NCI-H1092 (cell line): ENCODE results near the gene ZNF506.
A peak's percentile ranks its signal among the peaks of the same experiment; 100 is the strongest.
"Not testable (repeated sequence)": the region's sequence is repeated elsewhere in the genome, so short reads cannot be mapped to it uniquely, and the experiment has no call there.

Experiments used
- DNase-seq: peaks from one replicate; lab custom pipeline; 2025; lab: John Stamatoyannopoulos, UW

The ZNF506 gene

DNA sequence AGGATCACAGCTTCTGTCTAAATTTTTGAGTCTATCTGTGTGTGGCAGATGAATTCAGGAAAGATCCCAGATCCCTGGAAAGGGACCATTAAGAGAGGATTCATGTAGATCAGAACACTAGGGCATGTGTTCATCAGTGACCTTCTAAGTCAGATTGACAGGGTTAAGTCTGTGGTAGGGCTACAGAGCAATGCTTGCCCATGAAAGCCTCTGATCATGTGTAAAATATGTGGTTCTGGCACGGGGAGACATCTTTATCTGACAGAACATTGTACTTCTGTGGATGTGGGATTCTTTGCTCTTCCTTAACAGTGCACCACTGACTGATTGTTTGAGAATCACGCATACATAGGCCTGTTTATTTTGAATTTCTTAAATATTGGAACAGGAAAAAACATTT, 42.9 kb downstream of the ZNF506 start:
- no peak for DNase-seq

DNA sequence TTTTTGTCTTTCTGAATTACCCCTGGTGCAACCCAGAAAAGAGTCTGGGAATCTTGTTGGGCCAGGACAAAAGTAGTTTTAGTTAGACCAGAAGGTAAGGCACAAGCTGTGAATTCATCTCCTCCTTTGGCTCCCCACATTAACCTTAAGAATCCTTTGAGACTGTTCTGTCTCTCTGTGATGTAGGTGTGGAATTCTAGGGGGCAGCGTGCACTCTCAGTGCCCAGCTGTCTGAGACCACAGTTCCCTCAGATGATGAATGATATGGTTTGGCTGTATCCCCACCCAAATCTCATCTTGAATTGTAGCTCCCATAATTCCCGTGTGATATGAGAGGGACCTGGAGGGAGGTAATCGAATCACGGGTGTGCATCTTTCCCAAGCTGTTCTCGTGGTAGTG, 43.9 kb downstream of the ZNF506 start:
- no peak for DNase-seq

DNA sequence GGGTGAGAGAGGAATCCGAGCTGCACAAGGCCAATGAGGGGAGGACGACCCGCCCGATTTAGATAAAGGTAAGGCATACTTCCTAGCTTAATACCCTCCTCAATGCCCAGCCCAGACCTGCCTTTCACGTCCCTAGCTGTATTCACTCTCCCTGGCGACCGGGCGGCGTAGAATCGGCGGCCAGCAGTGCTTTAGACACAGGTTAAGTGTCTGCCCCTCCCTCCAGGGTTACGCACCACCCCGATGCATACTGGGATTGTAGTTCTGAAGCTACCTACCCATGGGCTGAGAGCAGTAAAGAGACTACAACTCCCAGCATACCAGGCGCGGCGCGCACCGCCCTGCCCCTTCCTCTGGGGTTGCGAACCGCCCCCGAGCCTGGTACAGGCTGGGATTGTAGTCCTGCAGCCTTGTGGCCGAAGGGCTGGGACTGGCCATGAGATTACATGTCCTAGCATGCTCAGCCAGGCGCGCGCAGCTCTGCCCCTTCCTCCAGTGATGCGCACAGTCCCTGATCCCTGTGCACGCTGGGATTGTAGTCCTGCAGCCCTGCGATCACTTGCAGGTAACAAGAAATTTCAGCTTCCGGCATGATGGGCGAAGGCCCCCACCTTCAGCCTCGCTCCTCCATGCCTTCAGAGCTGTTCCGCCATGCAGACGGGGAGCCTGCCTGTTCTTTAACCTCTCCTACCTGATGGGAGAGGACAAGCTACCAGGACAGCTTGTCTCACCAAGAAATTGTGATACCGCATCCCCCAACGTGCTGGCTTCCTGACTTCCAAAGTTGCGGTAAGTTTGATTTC, 45.1 kb downstream of the ZNF506 start:
- peak; percentile 90 for DNase-seq

DNA sequence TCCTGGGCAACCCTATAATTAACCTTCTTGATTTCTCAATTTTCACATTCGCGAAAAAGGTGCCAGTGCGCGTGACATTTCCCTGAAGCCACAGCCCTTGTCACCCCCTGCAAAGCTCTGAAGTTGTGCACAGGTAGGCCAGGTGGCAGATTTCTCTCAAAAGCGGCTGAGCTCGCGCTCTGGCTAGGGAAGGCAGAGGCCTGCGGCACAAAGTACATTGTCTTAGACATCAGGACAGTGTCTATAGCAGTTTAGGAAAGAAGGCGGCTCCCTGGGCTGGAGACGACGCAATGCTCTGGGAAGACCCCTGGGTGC, 45.7 kb downstream of the ZNF506 start:
- no peak for DNase-seq

DNA sequence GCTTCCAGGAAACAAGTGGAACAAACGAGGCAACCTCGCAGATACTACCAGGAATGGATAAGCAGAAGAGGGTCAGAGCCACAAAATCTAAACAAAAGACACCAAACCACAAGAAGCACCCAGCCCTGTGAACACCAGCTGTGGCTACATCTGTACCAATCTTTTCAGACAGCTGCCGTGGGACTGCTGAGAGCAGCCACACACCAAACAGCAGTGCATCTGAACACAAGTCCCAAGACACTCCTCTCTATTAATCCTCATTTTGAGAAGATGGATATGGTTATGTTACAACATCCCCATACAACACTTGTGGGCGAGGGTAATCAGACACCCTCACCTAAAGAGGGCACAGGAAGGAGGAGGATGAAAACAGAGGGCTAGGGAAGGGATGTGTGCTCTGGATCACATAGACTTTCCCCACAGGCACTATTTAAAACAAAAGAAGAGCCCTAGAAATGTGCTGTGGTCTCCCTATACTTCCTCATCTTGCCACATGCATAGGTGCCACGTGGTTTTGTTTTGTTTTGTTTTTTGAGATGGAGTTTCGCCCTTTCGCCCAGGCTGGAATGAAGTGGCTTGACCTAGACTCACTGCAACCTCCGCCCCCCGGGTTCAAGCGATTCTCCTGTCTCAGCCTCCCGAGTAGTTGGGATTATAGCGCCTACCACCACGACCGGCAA, 47.1 kb downstream of the ZNF506 start:
- DNase-seq, result no peak

DNA sequence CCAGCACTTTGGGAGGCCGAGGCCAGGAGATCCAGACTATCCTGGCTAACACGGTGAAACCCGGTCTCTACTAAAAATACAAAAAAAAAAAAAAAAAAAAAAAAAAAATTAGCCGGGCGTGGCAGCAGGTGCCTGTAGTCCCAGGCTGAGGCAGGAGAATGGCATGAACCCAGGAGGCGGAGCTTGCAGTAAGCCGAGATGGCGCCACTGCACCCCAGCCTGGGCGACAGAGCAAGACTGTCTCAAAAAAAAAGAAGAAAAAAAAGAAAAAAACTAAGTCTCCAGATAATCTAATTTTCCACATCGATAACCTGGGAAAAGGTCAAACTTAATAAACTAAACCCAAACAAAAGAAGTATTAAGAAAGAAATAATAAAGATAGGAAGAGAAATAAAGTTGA, 49.6 kb downstream of the ZNF506 start:
- not testable (repeated sequence) for DNase-seq

DNA sequence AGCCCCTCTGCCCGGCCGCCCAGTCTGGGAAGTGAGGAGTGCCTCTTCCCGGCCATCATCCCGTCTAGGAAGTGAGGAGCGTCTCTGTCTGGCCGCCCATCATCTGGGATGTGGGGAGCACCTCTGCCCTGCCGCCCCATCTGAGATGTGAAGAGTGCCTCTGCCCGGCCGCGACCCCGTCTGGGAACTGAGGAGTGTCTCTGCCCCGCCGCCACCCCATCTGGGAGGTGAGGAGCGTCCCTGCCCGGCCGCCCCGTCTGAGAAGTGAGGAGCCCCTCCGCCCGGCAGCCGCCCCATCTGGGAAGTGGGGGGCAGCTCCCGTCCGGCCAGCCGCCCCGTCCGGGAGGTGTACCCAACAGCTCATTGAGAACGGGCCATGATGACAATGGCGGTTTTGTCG, 51.6 kb downstream of the ZNF506 start:
- DNase-seq, result not testable (repeated sequence)

DNA sequence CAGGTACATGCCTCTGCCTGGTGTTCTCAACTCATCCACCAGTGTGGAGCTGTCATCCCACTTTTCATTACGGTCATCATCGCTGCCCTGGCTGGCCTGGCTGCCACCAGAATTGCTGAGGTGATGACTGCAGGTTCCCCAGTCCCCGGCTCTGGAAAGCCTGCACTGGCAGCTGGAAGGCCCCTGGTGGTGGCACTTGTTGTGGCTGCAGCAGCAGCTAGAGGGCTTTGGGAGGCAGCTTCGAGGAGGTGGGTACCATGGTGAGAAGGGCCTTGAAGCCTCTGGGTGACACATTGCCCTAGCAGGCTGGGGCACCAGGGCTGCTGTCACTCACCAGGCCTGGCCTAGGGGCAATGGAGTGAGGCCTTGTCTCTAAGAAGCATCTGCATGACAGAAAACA, 63.4 kb downstream of the ZNF506 start:
- no peak for DNase-seq

DNA sequence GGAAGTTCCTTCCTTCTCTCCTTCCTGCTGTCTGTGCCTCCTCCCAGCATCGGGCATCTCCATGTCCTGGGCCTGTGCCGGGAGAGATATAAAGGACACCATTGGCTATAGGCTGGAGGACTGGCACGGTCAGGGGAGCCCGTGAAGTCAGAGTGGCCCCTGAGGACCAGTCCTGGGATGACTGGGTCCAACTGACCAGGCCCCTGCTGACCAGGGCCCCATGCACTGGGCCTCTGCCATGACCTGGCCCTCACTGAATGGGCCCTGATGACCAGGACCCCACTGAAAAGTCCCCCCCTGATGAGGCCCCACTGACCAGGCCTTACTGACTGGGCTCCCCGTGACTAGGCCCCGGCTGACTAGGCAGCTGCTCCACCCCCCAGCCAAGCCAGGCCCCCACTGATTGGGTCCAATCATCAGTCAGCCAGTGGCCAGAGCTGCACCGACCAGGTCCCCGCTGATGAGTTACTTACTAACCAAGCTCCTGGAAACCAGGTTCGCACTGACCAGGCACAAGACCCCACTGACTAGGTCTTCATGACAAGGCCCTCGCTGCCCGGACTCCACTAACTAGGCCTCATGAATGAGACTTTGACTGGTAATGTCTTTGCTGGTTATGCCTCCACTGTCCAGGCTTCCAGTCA, 68.7 kb downstream of the ZNF506 start:
- DNase-seq, result no peak

DNA sequence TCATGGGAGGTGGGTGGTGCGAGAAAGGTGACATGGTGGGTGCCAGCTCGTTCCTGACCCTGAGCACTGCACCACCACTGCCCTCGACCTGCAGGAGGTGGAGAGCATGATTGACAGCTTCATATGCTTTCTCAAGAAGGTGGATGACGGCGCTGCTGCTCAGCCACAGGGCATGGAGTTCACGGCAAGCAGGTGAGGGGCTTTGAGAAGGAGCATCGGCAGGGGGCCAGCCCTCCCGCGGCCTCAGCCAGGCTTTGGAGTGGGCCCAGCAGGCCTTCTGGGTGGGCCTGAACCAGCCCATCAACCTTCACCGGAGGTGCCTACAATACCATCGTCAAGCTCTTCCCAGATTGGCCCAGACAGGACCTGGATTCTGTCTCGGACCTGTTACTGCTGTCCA, 69.7 kb downstream of the ZNF506 start:
- DNase-seq, result no peak

DNA sequence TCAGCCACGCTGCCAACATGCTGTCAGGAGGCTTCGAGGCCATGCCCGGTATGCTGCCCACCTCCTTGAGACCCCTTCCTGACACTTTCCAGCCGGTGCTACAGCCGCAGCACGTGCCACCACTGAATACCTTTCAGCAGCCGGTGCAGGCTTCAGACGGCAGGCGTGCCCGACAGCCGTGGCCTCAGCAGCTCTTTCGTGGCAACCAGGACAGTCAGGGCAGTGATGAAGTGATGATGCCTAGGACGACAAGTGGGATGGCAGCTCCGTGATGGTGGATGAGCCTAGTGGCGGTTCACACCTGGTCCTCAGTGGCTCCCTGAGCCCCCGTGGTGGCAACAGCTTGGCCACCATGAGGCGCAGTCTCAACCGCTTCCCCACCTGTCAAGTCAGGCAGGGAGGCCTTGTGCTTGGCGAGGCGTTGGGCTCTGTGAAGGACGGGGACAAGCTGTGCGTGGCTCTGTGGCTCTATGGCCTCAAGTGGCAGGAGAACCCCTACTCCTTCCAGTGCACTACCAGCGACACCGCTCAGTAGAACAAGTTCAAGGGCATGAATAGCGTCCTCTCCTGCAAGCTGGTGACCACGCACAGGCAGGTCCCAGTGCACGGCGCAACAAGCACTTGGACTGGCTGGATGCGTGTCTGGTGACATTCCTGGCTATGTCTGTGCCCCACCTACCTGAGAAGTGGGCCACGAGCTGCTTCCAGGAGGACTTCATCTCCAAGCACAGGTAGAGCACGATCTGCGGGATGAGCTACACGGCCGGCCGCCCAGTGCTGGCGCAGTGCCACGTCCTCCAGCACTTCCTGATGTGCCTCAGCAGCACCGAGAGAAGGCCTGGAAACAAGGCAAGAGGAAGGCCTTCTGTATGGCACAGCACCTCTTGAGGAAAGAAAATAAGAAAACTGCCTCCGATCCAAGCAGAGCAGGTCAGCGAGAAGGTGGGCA, 70.4 kb downstream of the ZNF506 start:
- no peak for DNase-seq

DNA sequence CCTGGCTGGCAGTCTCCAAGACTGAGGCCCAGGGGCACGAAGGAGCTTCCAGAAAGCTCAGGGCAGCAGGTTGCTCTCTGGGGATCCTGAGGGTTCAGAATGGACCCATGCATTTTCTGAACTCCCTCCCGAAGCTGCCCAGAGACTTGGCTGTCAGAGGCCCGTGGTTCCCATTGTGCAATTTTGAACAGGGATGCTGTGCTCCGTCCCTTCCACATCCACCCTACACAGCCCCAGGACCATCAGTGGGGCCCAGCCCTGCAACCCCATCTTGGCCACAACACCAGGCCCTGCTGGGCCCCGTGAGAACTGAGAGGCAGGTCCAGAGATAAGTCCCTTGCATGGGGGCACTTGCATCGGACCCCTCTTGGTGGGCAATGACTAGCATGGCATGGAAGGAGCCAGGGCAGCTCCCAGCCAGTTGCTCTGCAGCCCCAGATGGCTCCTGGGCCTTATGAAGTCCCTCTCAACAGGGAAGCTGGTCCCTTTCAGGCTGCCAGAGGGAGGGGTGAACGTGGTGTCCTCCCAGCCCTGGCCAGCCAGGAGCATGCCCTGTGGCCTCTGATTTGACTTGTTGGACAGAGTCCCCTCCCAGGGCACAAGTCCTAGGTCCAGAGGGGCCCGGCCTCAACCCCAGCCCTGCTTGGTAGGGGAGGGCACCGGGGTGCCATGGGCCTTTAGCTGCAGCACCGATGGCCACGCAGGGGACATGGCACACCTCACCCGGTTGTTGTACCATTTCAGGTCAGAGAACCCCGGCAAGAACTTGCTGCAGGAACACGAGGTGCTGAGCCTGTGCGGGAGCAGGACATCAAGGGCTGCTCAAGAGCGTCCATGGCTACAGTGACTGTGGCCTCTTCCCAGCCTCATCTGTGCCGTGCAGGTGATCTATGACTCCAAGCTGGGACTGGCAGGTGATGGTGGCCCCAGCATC, 71.4 kb downstream of the ZNF506 start:
- DNase-seq, result no peak

DNA sequence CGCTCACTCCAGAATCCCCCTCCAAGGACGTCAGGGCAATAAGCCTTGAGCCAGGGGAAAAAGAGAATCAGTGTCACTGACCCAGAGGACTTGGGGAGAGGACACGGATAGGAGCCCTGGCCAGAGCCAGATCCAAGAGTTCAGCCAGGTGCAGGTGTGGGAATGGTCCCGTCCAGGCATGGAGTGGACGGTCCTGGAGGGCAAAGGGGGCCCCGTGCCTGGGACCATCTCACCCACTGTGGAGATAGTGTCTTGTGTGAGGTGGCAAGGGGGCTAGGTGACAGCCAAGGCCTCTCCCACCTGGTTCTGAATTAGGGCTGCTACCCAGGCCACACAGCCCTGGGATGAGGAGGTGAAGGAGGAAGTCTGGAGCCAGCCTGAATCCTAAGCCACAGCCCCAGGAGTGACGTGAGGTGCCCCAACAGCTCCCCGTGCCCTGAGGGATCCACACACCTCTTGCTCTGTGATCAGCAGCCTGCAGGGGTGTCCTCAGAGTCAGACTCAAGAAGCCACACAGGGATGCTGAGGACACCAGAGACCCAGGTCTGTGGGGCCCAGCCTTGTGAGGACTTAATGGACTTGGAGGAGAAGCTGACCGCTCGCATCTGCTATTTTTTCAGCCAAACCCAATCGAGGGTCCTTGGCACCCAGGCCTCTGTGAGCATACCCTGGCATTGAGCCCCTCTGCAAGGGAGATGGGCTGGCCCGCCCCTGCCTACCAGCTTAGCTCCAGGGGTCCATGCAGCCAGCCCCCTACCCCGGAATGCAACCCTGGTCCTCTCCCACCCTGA, 72.2 kb downstream of the ZNF506 start:
- no peak for DNase-seq

DNA sequence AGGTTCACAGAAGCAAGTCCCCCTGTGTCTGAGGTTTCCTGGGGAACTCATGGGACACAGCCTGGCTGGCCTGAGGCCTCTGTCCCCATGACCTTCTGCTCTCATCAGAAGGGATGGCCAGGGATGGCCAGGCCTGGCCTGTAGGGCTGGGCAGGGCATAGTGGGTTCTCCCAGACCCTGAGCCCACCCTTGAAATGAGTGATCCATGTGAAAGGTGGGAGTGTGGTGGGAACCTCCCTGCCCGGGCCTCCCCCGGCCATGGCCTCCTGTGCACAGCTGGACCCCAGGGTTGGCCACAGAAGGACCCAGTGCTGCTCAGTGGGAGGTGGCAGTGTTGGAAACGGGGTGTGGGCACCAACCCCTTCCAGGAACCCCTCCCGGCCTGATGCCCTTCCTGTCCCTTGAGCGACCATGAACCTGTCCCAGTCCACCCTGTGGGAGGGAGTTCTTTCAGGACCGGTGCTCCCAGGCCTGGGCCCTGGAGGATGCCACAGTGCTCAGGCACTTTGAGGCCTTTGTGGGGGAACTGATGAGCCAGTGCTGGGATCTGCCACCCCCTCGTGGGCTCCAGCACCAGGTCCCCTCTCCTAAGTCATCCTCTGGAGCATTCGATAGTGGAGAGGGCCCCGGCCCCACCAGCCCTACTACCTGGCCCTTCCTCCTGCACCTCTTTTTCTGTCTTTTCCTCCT, 73.2 kb downstream of the ZNF506 start:
- DNase-seq, result no peak

DNA sequence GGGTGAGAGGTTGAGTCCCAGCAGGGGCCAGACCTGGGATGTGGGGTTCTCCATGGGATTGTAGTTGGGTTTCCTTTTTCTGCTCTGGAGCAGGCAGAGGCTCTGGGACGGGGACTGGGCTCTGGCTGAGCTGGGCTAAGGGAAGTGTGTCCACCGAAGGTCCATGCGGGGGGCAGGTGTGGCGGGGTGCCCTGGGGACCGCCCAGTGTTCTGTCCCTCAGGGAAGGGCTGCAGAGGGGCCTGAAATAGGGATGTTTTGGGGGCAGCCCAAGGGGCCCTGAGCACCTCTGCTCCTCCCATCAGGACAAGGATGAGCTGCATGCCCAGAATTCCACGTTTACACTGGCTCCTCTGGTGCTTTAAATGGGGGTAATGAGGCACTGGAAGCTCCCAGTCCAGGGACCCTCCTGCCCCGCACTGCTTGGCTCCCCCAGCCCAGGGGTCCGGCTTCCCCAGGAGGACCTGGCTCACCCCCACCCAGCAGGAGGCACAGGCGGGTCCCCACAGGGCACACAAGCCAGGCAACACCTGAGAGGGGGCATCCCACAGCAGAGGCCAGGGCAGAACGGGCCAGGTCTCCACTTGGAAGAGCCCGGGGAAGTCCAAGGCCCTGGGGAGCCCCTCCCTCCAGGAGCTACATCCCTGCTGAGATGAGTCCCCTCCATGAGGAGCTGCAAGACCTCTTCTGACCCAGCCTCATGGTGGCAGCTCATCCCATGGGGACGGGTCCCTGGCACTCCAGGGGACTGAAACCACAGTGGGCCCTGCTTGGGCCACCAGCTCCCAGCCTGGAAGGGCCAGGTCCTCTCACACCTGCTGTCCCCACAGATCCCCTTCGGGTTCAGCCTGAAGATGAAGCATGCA, 74.0 kb downstream of the ZNF506 start:
- DNase-seq, result no peak

DNA sequence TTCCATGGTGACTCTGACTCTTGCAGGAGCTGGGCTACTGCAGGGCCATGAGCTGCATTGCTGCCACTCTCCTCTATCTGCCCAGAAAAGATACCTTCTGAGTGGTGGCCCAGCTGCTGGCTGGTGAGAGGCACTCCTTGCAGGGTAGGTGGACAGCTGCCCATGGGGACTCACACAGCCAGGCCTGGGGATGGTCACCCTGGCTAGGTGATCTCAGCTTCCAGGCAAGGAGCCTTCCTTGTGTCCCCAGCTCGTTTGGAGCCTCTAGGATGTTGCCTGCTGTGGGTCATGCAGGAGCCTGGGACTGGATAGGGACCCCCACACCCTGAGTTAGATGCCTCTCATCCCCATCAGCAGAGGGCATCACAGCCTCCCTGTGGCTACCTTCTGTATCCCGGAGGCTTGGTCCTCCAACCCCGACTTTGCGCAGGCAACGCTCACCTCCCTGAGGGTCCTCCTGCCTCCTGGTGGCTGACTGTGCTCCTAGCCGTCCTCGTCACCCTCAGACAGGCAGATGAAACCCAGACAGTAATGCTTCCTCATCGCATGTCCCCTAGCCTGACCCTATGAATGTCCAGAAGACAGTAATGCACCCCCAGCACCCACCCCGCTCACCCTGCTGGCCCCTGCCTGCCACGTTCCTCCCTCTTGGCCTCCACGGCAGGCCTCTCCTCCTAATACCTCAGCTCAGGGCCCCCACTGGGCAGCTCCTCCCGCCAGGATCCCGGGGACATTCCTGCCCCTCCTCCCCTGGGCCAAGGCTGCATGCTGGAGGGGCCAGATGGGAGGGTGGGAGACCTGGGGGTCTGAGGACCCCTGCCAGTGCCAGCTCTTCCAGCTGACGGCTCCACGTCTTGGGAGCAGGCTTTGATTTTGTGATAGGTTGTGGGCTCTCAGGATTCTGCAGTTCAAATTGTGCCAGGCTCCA, 75.0 kb downstream of the ZNF506 start:
- no peak for DNase-seq

DNA sequence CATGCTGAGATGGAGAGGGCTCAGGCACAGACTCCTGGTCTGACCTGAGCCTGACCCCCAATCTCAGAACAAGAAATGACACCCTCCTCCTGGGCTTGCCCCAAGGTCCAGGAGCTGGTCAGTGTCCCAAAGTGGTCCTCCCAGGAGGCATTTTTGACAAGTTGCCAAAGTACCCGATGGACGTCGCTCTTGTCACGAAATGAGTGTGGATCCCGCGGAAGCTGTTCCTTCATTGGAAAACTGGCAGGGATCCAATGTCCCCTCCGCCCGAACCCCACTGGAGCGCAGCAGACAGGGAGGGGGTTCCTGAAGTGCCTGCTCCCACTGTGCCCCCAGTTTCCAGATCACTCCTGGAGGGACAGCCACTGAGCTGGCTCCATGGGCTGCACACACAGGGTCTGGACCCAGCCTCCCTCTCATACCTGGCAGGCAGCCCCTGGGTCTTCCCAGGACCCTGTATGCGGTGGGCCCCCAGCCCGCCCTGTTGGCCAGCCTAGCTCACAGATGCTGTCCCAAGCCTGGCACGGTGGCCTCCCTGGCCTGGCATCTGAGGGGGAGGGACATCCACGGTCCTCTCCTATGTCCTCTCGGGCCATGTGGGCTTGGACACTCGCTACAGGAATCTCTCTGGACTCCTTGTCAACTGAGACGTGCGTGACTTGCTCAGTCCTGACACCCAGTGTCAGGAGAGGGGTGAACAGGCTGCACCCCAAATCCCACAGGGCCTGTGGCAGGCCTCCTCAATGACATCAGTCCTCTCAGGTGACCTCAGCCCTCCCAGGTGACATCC, 75.9 kb downstream of the ZNF506 start:
- DNase-seq, result no peak
